B cell (primary cell): ENCODE data around the gene CDRT4. TPM values are rescaled to one million over a fixed set of nuclear protein-coding genes. Genes with fewer than 3 reads are reported as not detected.

Source experiments
- ATAC-seq: fragments of 200-7000 bp; cut with Tn5 transposase; one replicate; pipeline ENCODE4 v1.10.0; 2021; ENCODE audit warnings: low read depth, mild to moderate bottlenecking, moderate number of reproducible peaks, moderate library complexity
- CTCF ChIA-PET: fragments of 350-600 bp; sonication (Branson Sonifier 250); formaldehyde crosslinking; loops from one replicate; lab custom pipeline; 2021; ENCODE audit warnings: antibody characterized with exemption, inconsistent platforms; lab: Charles Lee
- POLR2A ChIA-PET: fragments of 350-600 bp; sonication (Branson Sonifier 250); formaldehyde crosslinking; loops from one replicate; lab custom pipeline; 2021; ENCODE audit warnings: antibody characterized with exemption; lab: Charles Lee
- DNase-seq: peaks from one replicate; pipeline ENCODE4 v3.0.0; 2013
- H2AFZ ChIP-seq: 2 replicates; pipeline ENCODE4 v1.6.1; 2012; ENCODE audit warnings: mild to moderate bottlenecking, low read depth, low read length; ENCODE audit not compliant: insufficient read depth, poor library complexity, severe bottlenecking
- H3K27ac ChIP-seq, 2 donors: 1 replicate in 1 of 2; 2 replicates in 1 of 2; pipeline ENCODE4 v1.5.1; 2012 to 2013; ENCODE audit warnings: low read length in 2 of 2, mild to moderate bottlenecking in 2 of 2, moderate library complexity in 1 of 2
- H3K27me3 ChIP-seq, 4 experiments: fragments of 200-600 bp in 1 of 4; sonication (generic) in 1 of 4; replicated peaks in 1 of 4; 1 replicate in 2 of 4; 2 replicates in 2 of 4; pipeline versions ENCODE4 v1.6.1 to v1.7.0; 2013 to 2016; ENCODE audit warnings: low read length in 3 of 4, mild to moderate bottlenecking in 2 of 4, mixed read lengths in 1 of 4, moderate library complexity in 1 of 4; ENCODE audit not compliant: insufficient read depth in 4 of 4, control insufficient read depth in 3 of 4; ENCODE audit errors: control extremely low read depth in 1 of 4
- H3K36me3 ChIP-seq, 2 experiments: replicated peaks in 1 of 2; 1 replicate in 1 of 2; 2 replicates in 1 of 2; pipeline versions ENCODE4 v1.6.1 to v1.7.1; 2013; ENCODE audit warnings: low read length in 1 of 2; ENCODE audit not compliant: insufficient read depth in 2 of 2, control insufficient read depth in 1 of 2; ENCODE audit errors: control extremely low read depth in 1 of 2, extremely low read depth in 1 of 2
- H3K4me1 ChIP-seq, 2 donors: fragments of 200-600 bp in 1 of 2; sonication (generic) in 1 of 2; 1 replicate in 1 of 2; 2 replicates in 1 of 2; pipeline versions ENCODE4 v1.5.1 to v1.6.1; 2013 to 2017; ENCODE audit warnings: low read length in 2 of 2; ENCODE audit not compliant: control insufficient read depth in 2 of 2, insufficient read depth in 2 of 2
- H3K4me2 ChIP-seq: replicated peaks from 2 replicates; pipeline ENCODE3; 2012; ENCODE audit warnings: mild to moderate bottlenecking, low read depth, low read length; ENCODE audit not compliant: poor library complexity, severe bottlenecking
- H3K4me3 ChIP-seq, 5 experiments: fragments of 200-600 bp in 1 of 5; sonication (generic) in 1 of 5; 1 replicate in 3 of 5; 2 replicates in 2 of 5; pipeline versions ENCODE4 v1.5.1 to v1.7.0; 2011 to 2016; ENCODE audit warnings: low read length in 4 of 5, mild to moderate bottlenecking in 4 of 5, low read depth in 2 of 5, control low read depth in 1 of 5, moderate library complexity in 1 of 5; ENCODE audit not compliant: insufficient read depth in 1 of 5; ENCODE audit errors: control extremely low read depth in 1 of 5, extremely low read depth in 1 of 5
- H3K79me2 ChIP-seq: fragments of 200-600 bp; sonication (generic); one replicate; pipeline ENCODE4 v1.6.0; 2016; ENCODE audit warnings: low read length; ENCODE audit not compliant: control insufficient read depth, insufficient read depth
- H3K9ac ChIP-seq: fragments of 200-600 bp; sonication (generic); 2 replicates; pipeline ENCODE4 v1.6.1; 2017; ENCODE audit warnings: mild to moderate bottlenecking, low read length, moderate library complexity
- H3K9me3 ChIP-seq, 3 donors: one replicate each; pipeline versions ENCODE4 v1.6.1 to v1.7.1; 2013; ENCODE audit warnings: low read length in 2 of 3; ENCODE audit not compliant: control insufficient read depth in 2 of 3, insufficient read depth in 1 of 3; ENCODE audit errors: control extremely low read depth in 1 of 3
- H4K20me1 ChIP-seq: 2 replicates; pipeline ENCODE4 v1.6.0; 2012; ENCODE audit warnings: mild to moderate bottlenecking, low read length; ENCODE audit not compliant: insufficient read depth, control insufficient read depth, poor library complexity, severe bottlenecking
- H3K27ac Mint-ChIP-seq: one replicate; pipeline ENCODE4 v1.8.0; 2021; ENCODE audit warnings: mixed read lengths
- H3K27me3 Mint-ChIP-seq: one replicate; pipeline ENCODE4 v1.8.0; 2021; ENCODE audit warnings: mixed read lengths
- H3K4me1 Mint-ChIP-seq: one replicate; pipeline ENCODE4 v1.8.0; 2021; ENCODE audit warnings: mixed read lengths
- H3K4me3 Mint-ChIP-seq: one replicate; pipeline ENCODE4 v1.8.0; 2021; ENCODE audit warnings: mixed read lengths
- H3K9me3 Mint-ChIP-seq: one replicate; pipeline ENCODE4 v1.8.0; 2022; ENCODE audit warnings: mixed read lengths; ENCODE audit not compliant: insufficient read depth
- EZH2 ChIP-seq: IDR thresholded peaks from 2 replicates; pipeline ENCODE4 v1.6.1; 2012; ENCODE audit warnings: borderline replicate concordance, low read depth, mild to moderate bottlenecking, moderate library complexity, low read length; ENCODE audit not compliant: insufficient read depth, poor library complexity, severe bottlenecking
- WGBS: methylation state at CpG from one replicate; pipeline ENCODE4 v1.1.5; 2013; ENCODE audit warnings: missing lambda C conversion rate; ENCODE audit not compliant: insufficient coverage; 5-methylcytosine and 5-hydroxymethylcytosine counted together
- intact Hi-C: fragments of 100-400 bp; cut with micrococcal nuclease; formaldehyde crosslinking; loops from one replicate; pipeline ENCODE4 v1.10.0; 2022
- polyA plus RNA-seq: library from polyadenylated mRNA; depleted of rRNA; stranded (reverse); fragments of >200 nt; gene quantifications from 2 replicates; pipeline ENCODE4 v1.2.3, GENCODE V29; 2012
- total RNA-seq, 2 donors: library from RNA; stranded (reverse); fragments of 120-200 nt in 1 of 2; gene quantifications; 1 replicate in 1 of 2; 2 replicates in 1 of 2; pipeline versions ENCODE4 v1.2.3 to v1.2.4, GENCODE V29; 2013 to 2022
- TF ChIP-seq, protein P1 (sequence below): fragments of 200-600 bp; IDR thresholded peaks from one replicate; pipeline ENCODE4 v1.8.0; 2022; ENCODE audit warnings: antibody characterized with exemption, mild to moderate bottlenecking

Gene CDRT4
- total and polyA plus RNA-seq, 2 donors (not counting 1 experiment from before 2014, with no cell fraction given) = 11.6 to 23.0 TPM

DNA sequence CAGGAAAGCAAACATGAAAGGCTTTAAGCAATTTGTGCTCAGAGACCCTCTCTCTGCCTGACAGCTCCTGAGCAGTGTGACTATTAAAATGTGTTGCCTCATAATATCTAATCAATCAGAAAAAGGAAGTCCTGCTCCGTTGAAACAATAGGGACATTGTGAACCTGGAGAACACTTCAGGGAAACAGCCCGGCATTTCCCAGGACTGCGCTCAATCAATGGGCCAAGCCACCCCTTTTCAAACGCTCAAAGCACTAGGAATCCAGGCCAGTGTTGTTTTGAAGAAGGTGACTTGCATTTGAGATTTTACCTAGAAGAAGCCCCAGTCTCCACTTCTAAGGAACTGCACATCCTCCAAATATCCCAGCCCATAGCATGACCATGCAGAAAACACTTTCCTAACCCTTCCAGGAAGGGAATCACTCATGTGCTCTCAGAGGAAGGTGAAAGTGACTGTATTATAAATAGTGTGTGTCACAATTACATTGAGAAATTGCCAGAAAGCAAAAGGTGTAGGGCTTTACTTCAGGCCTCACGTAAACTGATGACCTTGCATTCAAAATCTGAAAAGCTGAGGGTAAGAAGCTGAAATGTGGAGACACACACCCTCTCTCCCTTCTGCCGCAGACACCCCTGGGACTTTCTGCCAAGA is 19.4 kb downstream of the CDRT4 start:
- DNase-seq (no peak), ATAC-seq (no peak)
- 100% methylated on average over 3 of the region's 6 CpGs for WGBS
- CTCF ChIA-PET = no interaction called here
- no peaks in the 10 kb centered on the region for H3K4me1 Mint-ChIP-seq
- no peak overlapping the region for H3K4me3 ChIP-seq
- no peaks in the 10 kb centered on the region for H3K27me3 ChIP-seq
- TF ChIP-seq, protein P1, sequence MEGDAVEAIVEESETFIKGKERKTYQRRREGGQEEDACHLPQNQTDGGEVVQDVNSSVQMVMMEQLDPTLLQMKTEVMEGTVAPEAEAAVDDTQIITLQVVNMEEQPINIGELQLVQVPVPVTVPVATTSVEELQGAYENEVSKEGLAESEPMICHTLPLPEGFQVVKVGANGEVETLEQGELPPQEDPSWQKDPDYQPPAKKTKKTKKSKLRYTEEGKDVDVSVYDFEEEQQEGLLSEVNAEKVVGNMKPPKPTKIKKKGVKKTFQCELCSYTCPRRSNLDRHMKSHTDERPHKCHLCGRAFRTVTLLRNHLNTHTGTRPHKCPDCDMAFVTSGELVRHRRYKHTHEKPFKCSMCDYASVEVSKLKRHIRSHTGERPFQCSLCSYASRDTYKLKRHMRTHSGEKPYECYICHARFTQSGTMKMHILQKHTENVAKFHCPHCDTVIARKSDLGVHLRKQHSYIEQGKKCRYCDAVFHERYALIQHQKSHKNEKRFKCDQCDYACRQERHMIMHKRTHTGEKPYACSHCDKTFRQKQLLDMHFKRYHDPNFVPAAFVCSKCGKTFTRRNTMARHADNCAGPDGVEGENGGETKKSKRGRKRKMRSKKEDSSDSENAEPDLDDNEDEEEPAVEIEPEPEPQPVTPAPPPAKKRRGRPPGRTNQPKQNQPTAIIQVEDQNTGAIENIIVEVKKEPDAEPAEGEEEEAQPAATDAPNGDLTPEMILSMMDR = no peak
- no peak for TF ChIP-seq EZH2
- H3K79me2 ChIP-seq = no peaks in the 10 kb centered on the region
- H2AFZ ChIP-seq = no peak overlapping the region
- no peak overlapping the region for H3K4me3 Mint-ChIP-seq
- no peaks in the 10 kb centered on the region for H3K27me3 Mint-ChIP-seq
- H3K9me3 ChIP-seq = no peaks in the 10 kb centered on the region
- no peak overlapping the region for H3K27ac Mint-ChIP-seq
- no peak overlapping the region for H3K9ac ChIP-seq
- H3K36me3 ChIP-seq = no peaks in the 10 kb centered on the region
- POLR2A ChIA-PET = no interaction called here
- H3K4me2 ChIP-seq = no peak overlapping the region
- H3K4me1 ChIP-seq = no peaks in the 10 kb centered on the region
- H3K27ac ChIP-seq = no peak overlapping the region
- intact Hi-C loops = no loop called here
- H4K20me1 ChIP-seq = no peaks in the 10 kb centered on the region
- no peaks in the 10 kb centered on the region for H3K9me3 Mint-ChIP-seq

DNA sequence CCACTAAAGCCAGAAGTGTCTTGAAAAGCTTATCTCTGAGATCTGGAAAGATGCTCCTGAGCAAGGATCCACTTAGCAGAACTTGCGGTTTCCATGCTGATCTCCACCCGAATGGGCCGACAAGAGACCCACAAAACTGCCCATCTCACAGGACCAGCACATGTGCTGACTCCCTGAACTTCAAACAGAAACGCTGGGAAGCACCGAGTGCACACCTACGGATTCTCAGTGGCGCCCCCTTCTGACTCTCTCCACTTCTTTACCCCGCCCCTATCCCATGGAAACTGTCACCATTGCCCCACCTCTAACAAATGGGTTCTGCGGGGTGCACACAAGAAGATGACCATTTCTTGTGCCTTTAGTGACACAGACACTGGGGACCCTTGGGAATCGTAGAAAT is 21.4 kb downstream of the CDRT4 start:
- TF ChIP-seq, protein P1 = no peak
- TF ChIP-seq EZH2 = no peak
- H3K27ac Mint-ChIP-seq = no peak overlapping the region
- Histone ChIP-seq H3K4me2 (no peak overlapping the region), H3K9me3 (no peaks in the 10 kb centered on the region), H3K79me2 (no peaks in the 10 kb centered on the region), H3K9ac (no peak overlapping the region), H3K27me3 (no peaks in the 10 kb centered on the region), H4K20me1 (no peaks in the 10 kb centered on the region), H3K4me1 (no peaks in the 10 kb centered on the region), H3K4me3 (no peak overlapping the region), H3K27ac (no peak overlapping the region), H2AFZ (no peak overlapping the region), H3K36me3 (no peaks in the 10 kb centered on the region)
- H3K4me1 Mint-ChIP-seq = no peaks in the 10 kb centered on the region
- intact Hi-C loops = no loop called here
- ChIA-PET POLR2A (no interaction called here), CTCF (no interaction called here)
- DNase-seq (no peak), ATAC-seq (no peak)
- 84% methylated on average over 8 of the region's 10 CpGs for WGBS
- no peaks in the 10 kb centered on the region for H3K9me3 Mint-ChIP-seq
- no peaks in the 10 kb centered on the region for H3K27me3 Mint-ChIP-seq
- no peak overlapping the region for H3K4me3 Mint-ChIP-seq
